Hematopoietic multipotent progenitor cell treated with erythropoietin and hydrocortisone succinate and interleukin-3 and kit ligand, for 15 days (in vitro differentiated cells): Measurements from ENCODE around the gene KCNK2.

Source experiments
- DNase-seq: peaks from one replicate; pipeline ENCODE4 v3.0.0-alpha.2; 2015; ENCODE audit warnings: low spot score

Gene KCNK2

GRCh38 chr1:215252164-215252563, 169.6 kb downstream of the KCNK2 start:
- no peak for DNase-seq

DNA sequence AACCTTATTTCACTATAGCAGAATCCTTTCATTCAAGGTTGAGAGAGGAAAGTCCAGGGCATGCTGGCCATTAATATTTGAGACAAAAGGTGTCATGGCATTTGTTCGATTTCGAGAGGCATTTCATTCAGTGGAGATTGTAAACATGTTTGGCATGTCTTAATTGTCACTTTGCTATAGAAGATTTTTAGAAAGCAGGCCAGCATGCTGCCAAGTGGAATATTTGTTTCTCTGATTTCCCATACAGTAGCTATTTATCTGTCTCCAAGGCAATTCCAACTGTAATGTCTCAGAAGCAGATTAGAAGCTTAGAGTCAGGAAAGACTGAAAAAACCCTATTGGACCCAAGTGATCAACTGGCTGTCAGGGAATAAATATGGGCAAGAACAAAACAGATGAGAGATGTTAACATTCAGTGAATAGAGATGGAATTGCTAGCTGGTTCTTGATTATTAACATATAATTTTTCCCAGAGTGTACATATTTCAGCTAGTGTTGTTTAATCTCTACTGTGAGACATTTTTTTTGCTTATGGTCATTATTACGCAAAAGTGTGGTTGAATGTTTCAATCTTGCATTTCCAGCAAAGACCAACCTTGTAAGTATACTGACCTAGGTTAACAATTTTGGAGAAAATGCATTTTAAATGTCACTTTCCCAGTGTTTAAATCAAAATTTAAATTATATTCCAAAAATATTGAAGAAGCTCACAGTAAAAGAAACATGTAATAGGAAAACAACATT, 174.6 kb downstream of the KCNK2 start:
- no peak for DNase-seq

GRCh38 chr1:215260711-215261110, 178.2 kb downstream of the KCNK2 start:
- DNase-seq: no peak

DNA sequence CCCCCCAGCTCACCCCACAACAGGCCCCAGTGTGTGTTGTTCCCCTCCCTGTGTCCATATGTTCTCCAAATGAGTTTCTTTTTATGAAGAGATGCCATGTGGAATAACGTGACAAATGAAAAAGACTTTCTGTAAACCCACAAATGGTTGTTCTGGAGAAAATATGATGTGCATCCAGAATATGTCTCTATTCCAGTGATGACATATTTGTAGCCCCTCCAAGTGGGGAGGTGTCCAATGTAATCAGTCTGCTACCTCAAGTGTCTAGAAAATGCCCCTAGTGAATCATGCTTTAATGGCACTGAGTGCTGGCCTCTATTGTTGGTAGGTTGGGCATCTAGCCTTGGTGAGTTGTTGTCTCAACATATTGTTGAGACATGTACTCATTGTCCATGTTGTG, 179.6 kb downstream of the KCNK2 start:
- no peak for DNase-seq

DNA sequence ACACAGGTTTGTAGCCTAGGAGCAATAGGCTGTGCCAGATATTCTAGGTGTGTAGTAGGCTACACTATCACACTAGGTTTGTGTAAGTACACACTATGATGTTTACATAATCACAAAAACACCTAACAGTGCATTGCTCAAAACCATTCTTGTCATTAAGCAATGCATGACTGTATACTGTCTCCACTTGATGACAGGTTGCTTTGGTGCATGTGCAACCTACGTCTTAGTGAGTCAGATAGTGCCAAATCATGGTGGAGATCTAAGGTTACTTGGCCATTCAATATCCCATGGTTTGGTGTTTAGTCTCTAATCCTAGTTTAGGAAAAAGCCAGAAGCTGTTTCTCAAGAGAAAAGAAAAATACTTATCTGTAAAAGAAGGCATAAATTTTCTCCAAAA, 181.1 kb downstream of the KCNK2 start:
- no peak for DNase-seq

GRCh38 chr1:215264649-215265048, 182.1 kb downstream of the KCNK2 start:
- DNase-seq: no peak

DNA sequence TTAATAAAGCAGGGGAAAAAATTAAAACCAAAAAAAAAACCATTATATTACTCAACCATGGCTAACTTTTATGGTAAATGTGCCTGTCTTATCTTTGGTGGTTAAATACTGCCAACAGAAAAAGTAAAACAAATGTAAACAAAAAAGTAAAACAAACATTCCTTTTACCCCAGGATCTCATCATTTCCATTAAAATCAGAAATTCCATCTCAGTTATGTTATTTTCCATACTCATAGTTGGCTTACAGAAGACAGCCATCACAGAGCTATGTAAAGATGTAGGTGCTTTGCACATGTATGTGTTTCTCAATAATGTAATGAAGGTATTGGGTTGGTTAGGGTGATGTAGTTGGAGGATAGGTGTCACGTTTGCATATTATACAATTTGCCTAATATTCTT, 185.0 kb downstream of the KCNK2 start:
- DNase-seq: no peak

DNA sequence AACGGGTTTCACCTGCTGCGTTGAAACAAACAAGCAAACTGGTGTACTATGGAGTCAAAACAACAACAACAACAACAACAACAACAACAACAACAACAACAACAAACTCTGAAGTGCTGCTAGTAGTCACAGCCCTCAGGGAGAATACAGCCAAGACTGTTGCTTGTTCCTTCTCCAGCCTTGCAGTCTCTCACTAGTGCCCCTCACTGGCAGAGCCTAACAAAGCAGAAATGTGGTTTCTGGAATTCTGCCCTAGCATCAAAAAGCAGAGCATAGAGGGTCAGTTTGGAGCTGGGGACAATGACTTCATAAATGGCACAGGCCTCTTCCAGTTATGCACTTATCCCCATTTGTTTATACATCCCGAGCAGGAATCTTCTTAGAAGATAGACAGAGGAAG, 187.4 kb downstream of the KCNK2 start:
- no peak for DNase-seq

DNA sequence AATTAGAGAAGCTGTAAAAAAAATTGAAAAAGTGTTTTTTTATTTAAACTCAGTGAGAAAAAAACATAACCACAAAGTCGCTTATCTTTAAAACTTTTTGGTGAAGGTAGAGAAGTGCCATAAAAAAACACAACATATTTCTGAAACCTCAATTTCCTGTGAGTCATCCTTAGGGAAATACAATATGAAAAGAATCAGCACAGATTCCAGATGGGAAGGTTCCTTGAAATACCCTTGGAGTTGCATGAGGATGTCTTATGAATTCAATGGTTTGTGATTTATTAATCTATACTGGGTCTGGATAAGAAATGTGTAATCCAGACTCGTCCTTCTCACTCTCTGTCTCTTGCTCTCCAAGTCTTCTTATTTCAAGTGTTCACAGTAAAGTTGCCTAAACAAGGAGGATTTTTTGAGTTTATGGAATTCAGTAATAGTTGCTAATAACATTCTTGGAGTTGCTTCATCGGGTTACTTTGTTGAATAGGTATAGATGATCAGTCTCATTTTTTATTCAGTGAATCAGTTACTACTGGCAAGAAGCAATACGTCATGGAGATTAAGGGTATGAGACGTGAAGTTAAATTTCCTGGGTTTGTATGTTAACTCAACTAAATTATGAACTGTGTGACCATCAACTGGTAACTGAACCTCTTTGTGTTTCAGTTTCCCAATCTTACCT, 191.4 kb downstream of the KCNK2 start:
- DNase-seq: no peak

GRCh38 chr1:215276582-215276981, 194.0 kb downstream of the KCNK2 start:
- DNase-seq: no peak

DNA sequence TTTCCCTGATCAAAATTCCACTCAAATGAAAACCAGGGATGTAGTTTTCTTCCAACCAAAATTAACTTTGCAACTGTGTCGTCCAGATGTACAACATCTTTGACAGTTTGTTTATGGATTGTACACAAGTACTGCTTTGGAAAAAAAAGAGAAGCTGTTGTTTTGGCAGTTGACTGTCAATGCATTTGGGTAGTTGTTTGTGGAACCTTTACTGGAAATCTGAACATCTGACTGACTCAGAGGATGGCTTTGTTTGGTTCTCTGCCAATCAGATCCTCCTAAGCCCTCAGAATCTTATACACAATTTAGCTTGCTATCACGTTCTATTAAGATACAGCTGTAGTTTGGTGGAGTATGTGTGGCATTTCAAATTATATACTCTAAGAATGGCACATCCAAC, 195.0 kb downstream of the KCNK2 start:
- no peak for DNase-seq

DNA sequence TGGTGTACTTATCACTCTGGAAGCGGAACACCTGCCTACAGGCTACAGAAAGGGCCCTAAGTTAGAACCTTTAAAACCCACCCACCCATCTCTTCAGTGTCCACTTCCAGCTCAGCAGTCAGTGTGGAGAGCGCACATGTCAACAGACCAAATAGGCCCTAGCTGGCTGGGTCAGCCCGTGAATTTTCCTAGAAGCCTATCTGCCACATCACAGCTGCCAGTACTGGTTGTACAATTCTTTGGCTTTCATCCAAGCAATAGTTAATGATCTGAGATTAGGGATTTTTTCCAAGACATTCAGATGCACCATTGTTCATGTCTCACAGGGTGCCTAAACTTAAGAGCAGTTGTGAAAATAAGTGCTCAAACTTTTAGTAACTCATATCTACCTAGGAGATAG, 197.1 kb downstream of the KCNK2 start:
- DNase-seq: no peak

DNA sequence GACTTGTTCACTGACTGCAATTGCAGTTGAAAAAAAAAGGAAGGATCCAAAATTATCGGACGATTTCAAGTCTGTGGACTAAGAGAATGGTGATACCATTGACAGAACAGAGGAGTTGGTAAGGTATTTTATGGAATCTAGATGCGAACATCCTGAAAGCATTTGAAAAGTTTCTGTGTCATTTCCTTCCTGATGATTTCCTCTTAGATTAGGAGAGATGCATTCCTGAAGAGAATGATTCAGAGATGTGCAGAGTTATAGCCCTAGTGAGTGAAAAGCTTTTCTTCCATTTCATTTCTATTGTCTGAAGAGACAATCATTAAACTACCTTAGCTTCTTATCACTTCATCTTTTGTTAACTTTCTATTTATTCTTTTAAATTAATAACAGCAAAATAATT, 200.0 kb downstream of the KCNK2 start:
- DNase-seq: no peak

- no peak for DNase-seq
Observed at GRCh38 chr1:215285013-215285800, 202.7 kb downstream of the KCNK2 start.
